ENCODE measurements around the gene RBCK1.
"Not testable (repeated sequence)": the region's sequence is repeated elsewhere in the genome, so short reads cannot be mapped to it uniquely, and the experiment has no call there.

Gene RBCK1

GRCh38 chr20:407953-408842 is at the start of gene RBCK1:
Gene RBCK1, plus strand, starts transcription at chr20:408299. Its CDS starts 459 bp downstream, at chr20:408758.
- DNase-seq (ENCODE audit: low read depth in 2 of 2): peak; percentile 79 to 82

GRCh38 chr20:358891-359555 is 49.1 kb upstream of the RBCK1 start:
- DNase-seq (ENCODE audit: low read depth in 2 of 2): no peak

GRCh38 chr20:361561-361960 is 46.5 kb upstream of the RBCK1 start:
- DNase-seq (ENCODE audit: low read depth in 2 of 2): no peak

- no peak for DNase-seq (ENCODE audit: low read depth in 2 of 2)
These were observed 45.5 kb upstream of the RBCK1 start for GRCh38 chr20:362271-363254.

GRCh38 chr20:363319-364078 is 44.6 kb upstream of the RBCK1 start:
- no peak for DNase-seq (ENCODE audit: low read depth in 2 of 2)

DNA sequence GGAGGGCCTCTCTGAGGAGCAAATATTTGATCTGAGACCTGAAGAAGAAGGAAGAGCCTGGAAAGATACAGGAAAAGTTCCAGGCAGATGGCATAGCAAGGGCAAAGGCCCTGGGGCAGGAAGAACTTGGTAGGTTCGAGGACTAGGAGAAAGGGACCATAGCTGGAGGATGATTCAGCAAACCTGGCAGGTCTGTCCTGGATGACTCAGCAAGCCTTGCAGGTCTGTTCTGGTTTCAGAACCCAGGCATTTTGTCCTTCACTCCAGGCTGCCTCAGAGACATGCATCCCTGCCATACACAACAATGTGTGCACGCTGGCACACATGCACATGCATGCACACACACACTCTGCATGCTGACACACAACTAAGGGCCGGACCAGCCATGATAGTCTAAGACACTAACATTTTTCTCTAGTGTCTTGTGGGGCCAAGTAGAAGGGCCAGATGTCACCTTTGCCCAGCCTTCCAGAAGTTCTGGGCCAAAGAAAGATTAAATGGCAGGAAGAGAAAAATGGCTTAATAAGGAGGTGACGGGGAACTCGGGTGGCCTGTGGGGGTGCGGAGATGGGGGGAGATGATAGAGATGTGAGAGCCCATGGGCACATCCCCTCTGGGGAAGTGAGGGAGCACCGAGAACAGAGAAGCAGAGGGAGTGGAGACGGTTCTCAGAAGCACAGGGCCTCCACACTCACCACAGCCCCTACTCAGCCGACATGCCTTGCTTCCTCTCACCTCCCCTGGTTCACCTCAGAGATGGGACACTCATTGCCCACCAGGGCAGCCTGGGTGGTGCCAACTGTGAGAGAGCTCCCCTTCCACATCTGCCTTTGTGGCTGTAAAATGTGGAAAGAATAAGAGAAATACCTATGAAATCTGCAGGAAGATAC is 42.9 kb upstream of the RBCK1 start:
- DNase-seq (ENCODE audit: low read depth in 2 of 2): no peak

- no peak for DNase-seq (ENCODE audit: low read depth in 2 of 2)
These were observed 41.9 kb upstream of the RBCK1 start for GRCh38 chr20:366041-366718.

- no peak for DNase-seq (ENCODE audit: low read depth in 2 of 2)
These were observed 41.2 kb upstream of the RBCK1 start for GRCh38 chr20:366719-367485.

DNA sequence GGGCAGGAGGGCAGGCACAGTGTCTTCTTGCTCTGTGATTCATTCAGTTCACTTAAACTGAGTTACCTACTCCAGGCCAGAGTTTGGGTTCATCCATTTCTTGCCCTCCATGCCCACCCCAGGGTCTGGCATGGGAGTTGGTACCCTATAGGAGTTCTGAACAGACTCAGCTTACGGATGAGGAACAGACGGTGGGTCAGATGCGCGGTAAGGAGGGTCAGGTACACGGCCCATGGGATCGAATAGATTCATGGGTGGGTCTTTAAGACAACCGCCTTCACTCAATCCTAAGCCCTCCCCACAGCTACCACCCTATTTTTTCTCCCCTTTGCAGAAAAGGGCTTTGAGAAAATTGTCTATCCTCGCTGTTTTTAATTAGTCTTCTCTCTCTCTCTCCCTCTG is 40.6 kb upstream of the RBCK1 start:
- DNase-seq (ENCODE audit: low read depth in 2 of 2): no peak

- DNase-seq (ENCODE audit: low read depth in 2 of 2): no peak
These were observed 39.2 kb upstream of the RBCK1 start for GRCh38 chr20:368915-369314.

- no peak for DNase-seq (ENCODE audit: low read depth in 2 of 2)
These were observed 37.9 kb upstream of the RBCK1 start for GRCh38 chr20:370151-370600.

DNA sequence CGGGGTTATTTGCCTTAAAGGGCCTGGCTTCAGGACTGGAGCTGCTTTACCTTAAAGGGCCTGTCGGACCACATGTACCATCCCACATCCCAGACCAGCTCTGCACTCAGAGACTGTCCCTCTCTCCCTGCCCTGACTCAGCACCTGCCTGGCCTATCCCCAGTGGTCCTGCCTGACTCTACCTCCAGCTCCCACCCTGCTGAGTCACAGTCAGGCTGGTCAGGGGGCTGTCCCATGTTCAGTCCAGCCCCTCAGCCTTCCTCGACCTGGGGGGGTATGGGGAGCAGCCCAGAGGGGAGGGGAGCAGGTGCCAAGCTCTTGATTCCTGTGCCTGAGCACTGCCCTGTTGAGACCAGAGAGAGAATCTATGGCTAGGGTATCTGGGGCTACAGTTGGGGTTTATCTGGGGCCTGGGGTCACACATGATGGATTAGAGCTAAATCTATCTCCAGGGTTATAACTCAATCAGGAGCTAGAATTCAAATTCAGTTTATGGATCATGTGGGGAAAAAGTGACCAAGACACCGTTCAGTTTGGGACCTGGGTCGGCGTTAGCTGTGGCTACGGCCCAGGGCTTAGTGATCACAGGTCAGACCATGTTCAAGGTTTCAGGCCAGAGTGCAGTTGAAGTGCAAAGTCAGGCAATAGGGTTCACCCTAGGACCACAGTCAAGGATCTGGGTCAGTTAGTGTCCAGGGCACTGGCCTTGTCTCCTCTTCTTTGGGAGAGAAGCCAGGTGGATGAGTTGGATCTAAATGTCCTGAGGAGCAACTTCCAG is 36.9 kb upstream of the RBCK1 start:
- DNase-seq (ENCODE audit: low read depth in 2 of 2): no peak

- no peak for DNase-seq (ENCODE audit: low read depth in 2 of 2)
These were observed 36.1 kb upstream of the RBCK1 start for GRCh38 chr20:371755-372542.

GRCh38 chr20:372543-373082 is 35.5 kb upstream of the RBCK1 start:
- DNase-seq (ENCODE audit: low read depth in 2 of 2): not testable (repeated sequence)

GRCh38 chr20:373171-373890 is 34.8 kb upstream of the RBCK1 start:
- DNase-seq (ENCODE audit: low read depth in 2 of 2): no peak

DNA sequence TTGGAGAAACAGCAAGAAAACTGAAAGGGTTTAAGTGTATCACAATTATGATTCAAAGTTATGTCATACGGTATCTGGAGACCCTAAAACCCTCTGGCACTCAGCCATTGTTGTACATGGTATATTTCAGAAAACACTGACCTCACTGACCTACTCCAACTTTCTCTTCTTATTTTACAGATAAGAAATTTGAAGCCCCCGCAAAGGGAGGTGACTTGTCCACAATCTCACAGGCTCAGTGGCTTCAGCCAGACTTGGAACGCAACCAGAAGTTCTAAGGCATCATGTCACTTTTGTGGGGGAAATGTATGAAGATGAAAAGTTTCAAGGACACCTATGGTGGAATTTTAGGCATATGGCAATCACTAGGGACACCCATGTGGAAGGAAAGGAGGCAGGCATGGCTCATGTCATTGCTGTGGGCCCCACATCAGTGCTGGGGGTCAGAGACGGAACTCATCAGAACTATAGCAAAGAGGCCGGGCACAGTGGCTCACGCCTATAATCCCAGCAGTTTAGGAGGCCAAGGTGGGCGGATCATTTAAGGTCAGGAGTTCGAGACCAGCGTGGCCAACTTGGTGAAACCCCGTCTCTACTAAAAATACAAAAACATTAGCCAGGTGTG is 32.7 kb upstream of the RBCK1 start:
- DNase-seq (ENCODE audit: low read depth in 2 of 2): no peak
